Endothelial cell of umbilical vein (primary cell): ENCODE results near the gene NDST3.

Source experiments
- EZH2 ChIP-seq: IDR thresholded peaks from 2 replicates; pipeline ENCODE4 v1.6.1; 2012; ENCODE audit warnings: borderline replicate concordance, low read depth, mild to moderate bottlenecking, moderate library complexity, low read length, inconsistent platforms; ENCODE audit not compliant: severe bottlenecking
- JUN ChIP-seq: IDR thresholded peaks from 2 replicates; pipeline ENCODE4 v1.6.1; 2011; ENCODE audit warnings: borderline replicate concordance, low read depth; ENCODE audit not compliant: insufficient read length, insufficient read depth
- TF ChIP-seq, protein P1 (sequence below), 2 donors: IDR thresholded peaks; 1 replicate in 1 of 2; 2 replicates in 1 of 2; pipeline ENCODE4 v1.5.1; 2011; ENCODE audit warnings: low read length in 2 of 2, mild to moderate bottlenecking in 2 of 2, moderate library complexity in 2 of 2, control low read depth in 1 of 2, inconsistent platforms in 1 of 2, low read depth in 1 of 2; ENCODE audit not compliant: insufficient read depth in 1 of 2; ENCODE audit errors: extremely low read depth in 1 of 2

DNA sequence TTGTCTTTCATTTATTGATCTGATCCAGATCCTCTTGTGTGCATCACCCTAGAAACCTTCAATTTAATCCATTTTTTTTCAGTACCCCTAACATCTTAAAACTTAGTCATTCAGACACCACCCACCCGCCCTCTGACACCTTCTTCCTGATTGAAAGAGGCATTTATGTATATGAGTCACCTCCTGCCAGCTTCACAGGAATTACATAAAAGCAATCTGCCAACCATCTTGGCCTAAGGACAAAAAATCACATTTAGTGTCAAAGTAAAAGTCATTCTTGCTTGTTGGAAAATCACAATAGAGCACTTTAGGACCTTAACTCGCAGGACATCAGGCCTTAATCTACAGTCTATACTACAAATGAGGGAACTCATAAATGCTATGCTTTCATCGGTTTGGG lies 52.1 kb downstream of the NDST3 start:
- TF ChIP-seq EZH2 (no peak), JUN (peak; percentile 87)
- TF ChIP-seq, protein P1, sequence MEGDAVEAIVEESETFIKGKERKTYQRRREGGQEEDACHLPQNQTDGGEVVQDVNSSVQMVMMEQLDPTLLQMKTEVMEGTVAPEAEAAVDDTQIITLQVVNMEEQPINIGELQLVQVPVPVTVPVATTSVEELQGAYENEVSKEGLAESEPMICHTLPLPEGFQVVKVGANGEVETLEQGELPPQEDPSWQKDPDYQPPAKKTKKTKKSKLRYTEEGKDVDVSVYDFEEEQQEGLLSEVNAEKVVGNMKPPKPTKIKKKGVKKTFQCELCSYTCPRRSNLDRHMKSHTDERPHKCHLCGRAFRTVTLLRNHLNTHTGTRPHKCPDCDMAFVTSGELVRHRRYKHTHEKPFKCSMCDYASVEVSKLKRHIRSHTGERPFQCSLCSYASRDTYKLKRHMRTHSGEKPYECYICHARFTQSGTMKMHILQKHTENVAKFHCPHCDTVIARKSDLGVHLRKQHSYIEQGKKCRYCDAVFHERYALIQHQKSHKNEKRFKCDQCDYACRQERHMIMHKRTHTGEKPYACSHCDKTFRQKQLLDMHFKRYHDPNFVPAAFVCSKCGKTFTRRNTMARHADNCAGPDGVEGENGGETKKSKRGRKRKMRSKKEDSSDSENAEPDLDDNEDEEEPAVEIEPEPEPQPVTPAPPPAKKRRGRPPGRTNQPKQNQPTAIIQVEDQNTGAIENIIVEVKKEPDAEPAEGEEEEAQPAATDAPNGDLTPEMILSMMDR (IDR thresholded peaks at IDR 0.05; ENCODE audit: extremely low read depth in 1 of 2, insufficient read depth in 1 of 2, low read depth in 1 of 2, low read length in 2 of 2): no peak
